Renal pelvis (tissue), 12 donors: Measurements from ENCODE around the gene TBC1D3I. TPM values are rescaled to one million over a fixed set of nuclear protein-coding genes. Genes with fewer than 3 reads are reported as not detected.
"Not testable (repeated sequence)": the region's sequence is repeated elsewhere in the genome, so short reads cannot be mapped to it uniquely, and the experiment has no call there.

ENCODE experiments used
- DNase-seq: peaks from one replicate; pipeline ENCODE4 v3.0.0-alpha.2; 2013
- long read RNA-seq, 16 experiments: transcript quantifications; one replicate each; lab custom pipeline, GENCODE V29; 2026
- polyA plus RNA-seq, 3 donors: library from polyadenylated mRNA; unstranded; fragments of 120-200 nt; gene quantifications; one replicate each; pipeline ENCODE4 v1.2.1, GENCODE V29; 2013; ENCODE audit not compliant: insufficient read length in 3 of 3

The TBC1D3I gene
- polyA plus RNA-seq, result 1 to 10 TPM in 1 of 3 donors, under 1 TPM in 1, not detected in 1; 0.33 to 1.7 TPM
- long read RNA-seq, donor 1, result 0 reads
- long read RNA-seq, donor 2, result 0 reads
- long read RNA-seq, donor 3, result 0 reads
- long read RNA-seq, donor 4, result 0 reads
- long read RNA-seq, donor 5, result 0 reads
- long read RNA-seq, donor 6, result 0 reads
- long read RNA-seq, donor 7, result 0 reads
- long read RNA-seq, donor 8, result 0 reads
- long read RNA-seq, donor 9, result 0 reads
- long read RNA-seq, donor 10, result 0 reads
- long read RNA-seq, donor 11, result 0 reads
- long read RNA-seq, donor 12, result 0 reads
- long read RNA-seq, donor 13, result 0 reads
- long read RNA-seq, donor 14, result 0 reads
- long read RNA-seq, donor 15, result 0 reads
- long read RNA-seq, donor 16, result 0 reads

- DNase-seq, result not testable (repeated sequence)
Measured at GRCh38 chr17:36264470-36264869, at the start of gene TBC1D3I. Gene TBC1D3I (minus strand): TSS chr17:36264570. CDS start chr17:36262985, 1,585 bp downstream.

GRCh38 chr17:36295161-36295560, 30.8 kb upstream of the TBC1D3I start:
- not testable (repeated sequence) for DNase-seq

- not testable (repeated sequence) for DNase-seq
Measured at GRCh38 chr17:36289965-36290612, 25.7 kb upstream of the TBC1D3I start.

- not testable (repeated sequence) for DNase-seq
Measured at GRCh38 chr17:36284219-36284618, 19.8 kb upstream of the TBC1D3I start.

GRCh38 chr17:36283256-36283655, 18.9 kb upstream of the TBC1D3I start:
- DNase-seq, result not testable (repeated sequence)

GRCh38 chr17:36242046-36242445, 22.3 kb downstream of the TBC1D3I start:
- DNase-seq, result not testable (repeated sequence)

- not testable (repeated sequence) for DNase-seq
Measured at GRCh38 chr17:36229644-36230043, 34.7 kb downstream of the TBC1D3I start.

- DNase-seq, result not testable (repeated sequence)
Measured at GRCh38 chr17:36222967-36223366, 41.4 kb downstream of the TBC1D3I start.

GRCh38 chr17:36221581-36222100, 42.7 kb downstream of the TBC1D3I start:
- DNase-seq, result not testable (repeated sequence)

- DNase-seq, result not testable (repeated sequence)
Measured at GRCh38 chr17:36220737-36221580, 43.4 kb downstream of the TBC1D3I start.

GRCh38 chr17:36219556-36219955, 44.8 kb downstream of the TBC1D3I start:
- not testable (repeated sequence) for DNase-seq

GRCh38 chr17:36215406-36216308, 48.7 kb downstream of the TBC1D3I start:
- not testable (repeated sequence) for DNase-seq

GRCh38 chr17:36214918-36215317, 49.5 kb downstream of the TBC1D3I start:
- no peak for DNase-seq

- DNase-seq, result no peak
Measured at GRCh38 chr17:36213695-36214094, 50.7 kb downstream of the TBC1D3I start.

- DNase-seq, result no peak
Measured at GRCh38 chr17:36212966-36213365, 51.4 kb downstream of the TBC1D3I start.

GRCh38 chr17:36212272-36212605, 52.1 kb downstream of the TBC1D3I start:
- no peak for DNase-seq

GRCh38 chr17:36211484-36212271, 52.7 kb downstream of the TBC1D3I start:
- not testable (repeated sequence) for DNase-seq

- DNase-seq, result not testable (repeated sequence)
Measured at GRCh38 chr17:36210439-36211211, 53.7 kb downstream of the TBC1D3I start, which contains the start of gene CCL4L2. Gene CCL4L2 (plus strand): TSS chr17:36211063.

- no peak for DNase-seq
Measured at GRCh38 chr17:36209575-36209974, 54.8 kb downstream of the TBC1D3I start.
